ENCODE results near the gene MAPRE3.

The MAPRE3 gene

GRCh38 chr2:26938399-26939118 is 31.9 kb upstream of the MAPRE3 start:
- H2AFZ ChIP-seq (ENCODE audit: low read depth, low read length) = no peak overlapping the region
- H3K36me3 ChIP-seq (ENCODE audit: insufficient read depth, low read length) = peaks cover 89% of the 10 kb centered on the region
- no peaks in the 10 kb centered on the region for H3K27me3 ChIP-seq (ENCODE audit: insufficient read depth, low read length)
- no peaks in the 10 kb centered on the region for H3K9me3 ChIP-seq (ENCODE audit: low read length)
- no peaks in the 10 kb centered on the region for H3K4me1 ChIP-seq (ENCODE audit: insufficient read depth, low read length)
- no peak overlapping the region for H3K4me3 ChIP-seq (ENCODE audit: low read length)

- no peaks in the 10 kb centered on the region for H3K4me1 ChIP-seq (ENCODE audit: insufficient read depth, low read length)
- no peak overlapping the region for H2AFZ ChIP-seq (ENCODE audit: low read depth, low read length)
- no peaks in the 10 kb centered on the region for H3K27me3 ChIP-seq (ENCODE audit: insufficient read depth, low read length)
- H3K9me3 ChIP-seq (ENCODE audit: low read length) = no peaks in the 10 kb centered on the region
- H3K36me3 ChIP-seq (ENCODE audit: insufficient read depth, low read length) = peaks cover 89% of the 10 kb centered on the region
- no peak overlapping the region for H3K4me3 ChIP-seq (ENCODE audit: low read length)
Measured at GRCh38 chr2:26940001-26940400, 30.4 kb upstream of the MAPRE3 start.

GRCh38 chr2:26941486-26941885 is 29.0 kb upstream of the MAPRE3 start:
- H3K4me3 ChIP-seq (ENCODE audit: low read length) = no peak overlapping the region
- H3K9me3 ChIP-seq (ENCODE audit: low read length) = no peaks in the 10 kb centered on the region
- no peaks in the 10 kb centered on the region for H3K27me3 ChIP-seq (ENCODE audit: insufficient read depth, low read length)
- no peak overlapping the region for H2AFZ ChIP-seq (ENCODE audit: low read depth, low read length)
- H3K36me3 ChIP-seq (ENCODE audit: insufficient read depth, low read length) = peaks cover 90% of the 10 kb centered on the region
- H3K4me1 ChIP-seq (ENCODE audit: insufficient read depth, low read length) = no peaks in the 10 kb centered on the region

GRCh38 chr2:26942543-26943295 is 27.7 kb upstream of the MAPRE3 start:
- Histone ChIP-seq H3K4me1 (ENCODE audit: insufficient read depth, low read length) (no peaks in the 10 kb centered on the region), H2AFZ (ENCODE audit: low read depth, low read length) (no peak overlapping the region), H3K4me3 (ENCODE audit: low read length) (no peak overlapping the region), H3K36me3 (ENCODE audit: insufficient read depth, low read length) (peaks cover 95% of the 10 kb centered on the region), H3K27me3 (ENCODE audit: insufficient read depth, low read length) (no peaks in the 10 kb centered on the region), H3K9me3 (ENCODE audit: low read length) (no peaks in the 10 kb centered on the region)

GRCh38 chr2:26945991-26946750 is 24.3 kb upstream of the MAPRE3 start:
- no peaks in the 10 kb centered on the region for H3K9me3 ChIP-seq (ENCODE audit: low read length)
- no peak overlapping the region for H2AFZ ChIP-seq (ENCODE audit: low read depth, low read length)
- H3K36me3 ChIP-seq (ENCODE audit: insufficient read depth, low read length) = peaks cover 87% of the 10 kb centered on the region
- H3K4me1 ChIP-seq (ENCODE audit: insufficient read depth, low read length) = no peaks in the 10 kb centered on the region
- no peak overlapping the region for H3K4me3 ChIP-seq (ENCODE audit: low read length)
- no peaks in the 10 kb centered on the region for H3K27me3 ChIP-seq (ENCODE audit: insufficient read depth, low read length)

GRCh38 chr2:26946841-26947784 is 23.3 kb upstream of the MAPRE3 start:
- H3K4me1 ChIP-seq (ENCODE audit: insufficient read depth, low read length) = no peaks in the 10 kb centered on the region
- H3K36me3 ChIP-seq (ENCODE audit: insufficient read depth, low read length) = peaks cover 77% of the 10 kb centered on the region
- no peak overlapping the region for H2AFZ ChIP-seq (ENCODE audit: low read depth, low read length)
- no peaks in the 10 kb centered on the region for H3K27me3 ChIP-seq (ENCODE audit: insufficient read depth, low read length)
- no peaks in the 10 kb centered on the region for H3K9me3 ChIP-seq (ENCODE audit: low read length)
- no peak overlapping the region for H3K4me3 ChIP-seq (ENCODE audit: low read length)

- no peaks in the 10 kb centered on the region for H3K27me3 ChIP-seq (ENCODE audit: insufficient read depth, low read length)
Measured at GRCh38 chr2:26948800-26949199, 21.6 kb upstream of the MAPRE3 start.

GRCh38 chr2:26950246-26950645 is 20.2 kb upstream of the MAPRE3 start:
- no peaks in the 10 kb centered on the region for H3K27me3 ChIP-seq (ENCODE audit: insufficient read depth, low read length)
- H3K4me3 ChIP-seq (ENCODE audit: low read length) = no peak overlapping the region
- no peak overlapping the region for H2AFZ ChIP-seq (ENCODE audit: low read depth, low read length)
- H3K4me1 ChIP-seq (ENCODE audit: insufficient read depth, low read length) = no peaks in the 10 kb centered on the region
- no peaks in the 10 kb centered on the region for H3K9me3 ChIP-seq (ENCODE audit: low read length)
- H3K36me3 ChIP-seq (ENCODE audit: insufficient read depth, low read length) = peaks cover 48% of the 10 kb centered on the region

More at GRCh38 chr2:26948800-26949199, 21.6 kb upstream of the MAPRE3 start:
- Histone ChIP-seq H3K9me3 (ENCODE audit: low read length) (no peaks in the 10 kb centered on the region), H3K36me3 (ENCODE audit: insufficient read depth, low read length) (peaks cover 61% of the 10 kb centered on the region), H3K4me1 (ENCODE audit: insufficient read depth, low read length) (no peaks in the 10 kb centered on the region), H3K4me3 (ENCODE audit: low read length) (no peak overlapping the region), H2AFZ (ENCODE audit: low read depth, low read length) (no peak overlapping the region)

GRCh38 chr2:26951236-26951635 is 19.2 kb upstream of the MAPRE3 start:
- Histone ChIP-seq H3K27me3 (ENCODE audit: insufficient read depth, low read length) (no peaks in the 10 kb centered on the region), H3K4me3 (ENCODE audit: low read length) (no peak overlapping the region)

GRCh38 chr2:26952374-26952773 is 18.1 kb upstream of the MAPRE3 start:
- H3K27me3 ChIP-seq (ENCODE audit: insufficient read depth, low read length) = no peaks in the 10 kb centered on the region

More at GRCh38 chr2:26951236-26951635, 19.2 kb upstream of the MAPRE3 start:
- no peaks in the 10 kb centered on the region for H3K9me3 ChIP-seq (ENCODE audit: low read length)
- no peaks in the 10 kb centered on the region for H3K4me1 ChIP-seq (ENCODE audit: insufficient read depth, low read length)
- H3K36me3 ChIP-seq (ENCODE audit: insufficient read depth, low read length) = peaks cover 39% of the 10 kb centered on the region
- no peak overlapping the region for H2AFZ ChIP-seq (ENCODE audit: low read depth, low read length)

GRCh38 chr2:26954135-26954534 is 16.3 kb upstream of the MAPRE3 start:
- Histone ChIP-seq H3K4me3 (ENCODE audit: low read length) (no peak overlapping the region), H2AFZ (ENCODE audit: low read depth, low read length) (no peak overlapping the region), H3K9me3 (ENCODE audit: low read length) (no peaks in the 10 kb centered on the region), H3K4me1 (ENCODE audit: insufficient read depth, low read length) (no peaks in the 10 kb centered on the region), H3K36me3 (ENCODE audit: insufficient read depth, low read length) (peaks cover 12% of the 10 kb centered on the region), H3K27me3 (ENCODE audit: insufficient read depth, low read length) (no peaks in the 10 kb centered on the region)

More at GRCh38 chr2:26952374-26952773, 18.1 kb upstream of the MAPRE3 start:
- Histone ChIP-seq H3K4me1 (ENCODE audit: insufficient read depth, low read length) (no peaks in the 10 kb centered on the region), H2AFZ (ENCODE audit: low read depth, low read length) (no peak overlapping the region), H3K36me3 (ENCODE audit: insufficient read depth, low read length) (peaks cover 27% of the 10 kb centered on the region), H3K4me3 (ENCODE audit: low read length) (no peak overlapping the region), H3K9me3 (ENCODE audit: low read length) (no peaks in the 10 kb centered on the region)

GRCh38 chr2:26957041-26957440 is 13.4 kb upstream of the MAPRE3 start:
- Histone ChIP-seq H3K36me3 (ENCODE audit: insufficient read depth, low read length) (no peaks in the 10 kb centered on the region), H3K9me3 (ENCODE audit: low read length) (no peaks in the 10 kb centered on the region), H3K4me1 (ENCODE audit: insufficient read depth, low read length) (no peaks in the 10 kb centered on the region), H3K27me3 (ENCODE audit: insufficient read depth, low read length) (peaks cover 6% of the 10 kb centered on the region), H2AFZ (ENCODE audit: low read depth, low read length) (no peak overlapping the region), H3K4me3 (ENCODE audit: low read length) (no peak overlapping the region)
